ENCODE results near the gene HADHB.

HADHB gene

DNA sequence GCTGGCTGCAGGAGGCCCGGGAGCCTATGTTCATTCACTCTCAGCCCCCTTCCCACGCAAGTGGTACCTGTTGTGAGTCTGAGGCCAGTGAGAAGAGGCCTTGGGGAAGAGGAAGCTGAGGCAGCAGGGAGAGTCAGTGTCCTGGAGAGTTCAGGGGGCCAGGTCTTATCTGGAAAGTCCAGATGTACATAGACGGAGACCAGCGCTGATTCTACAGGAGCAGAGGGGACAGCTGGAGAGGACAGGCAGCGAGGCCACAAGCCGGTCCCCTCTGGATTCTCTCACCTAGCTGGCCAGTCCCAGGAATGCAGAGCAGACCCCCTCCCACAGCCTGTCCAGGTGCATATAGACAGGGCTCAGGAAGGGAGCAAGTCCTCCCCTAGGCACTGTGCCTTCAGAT lies 72.1 kb downstream of the HADHB start:
- no peak for TF ChIP-seq SIN3A (IDR thresholded peaks at IDR 0.05; ENCODE audit: borderline replicate concordance, insufficient read depth, low read length)
- TF ChIP-seq REST (IDR thresholded peaks at IDR 0.05; ENCODE audit: insufficient read depth in 1 of 2, low read depth in 2 of 2, low read length in 2 of 2): no peak
- no peak for TF ChIP-seq FOXP2 (optimal IDR thresholded peaks at IDR 0.05; ENCODE audit: borderline replicate concordance, extremely low read depth, extremely low read length, insufficient read depth)
- TF ChIP-seq TAF1 (IDR thresholded peaks at IDR 0.05; ENCODE audit: borderline replicate concordance, insufficient read depth, low read length): no peak
- TF ChIP-seq POLR2AphosphoS5 (IDR thresholded peaks at IDR 0.05; ENCODE audit: low read depth, low read length): no peak

DNA sequence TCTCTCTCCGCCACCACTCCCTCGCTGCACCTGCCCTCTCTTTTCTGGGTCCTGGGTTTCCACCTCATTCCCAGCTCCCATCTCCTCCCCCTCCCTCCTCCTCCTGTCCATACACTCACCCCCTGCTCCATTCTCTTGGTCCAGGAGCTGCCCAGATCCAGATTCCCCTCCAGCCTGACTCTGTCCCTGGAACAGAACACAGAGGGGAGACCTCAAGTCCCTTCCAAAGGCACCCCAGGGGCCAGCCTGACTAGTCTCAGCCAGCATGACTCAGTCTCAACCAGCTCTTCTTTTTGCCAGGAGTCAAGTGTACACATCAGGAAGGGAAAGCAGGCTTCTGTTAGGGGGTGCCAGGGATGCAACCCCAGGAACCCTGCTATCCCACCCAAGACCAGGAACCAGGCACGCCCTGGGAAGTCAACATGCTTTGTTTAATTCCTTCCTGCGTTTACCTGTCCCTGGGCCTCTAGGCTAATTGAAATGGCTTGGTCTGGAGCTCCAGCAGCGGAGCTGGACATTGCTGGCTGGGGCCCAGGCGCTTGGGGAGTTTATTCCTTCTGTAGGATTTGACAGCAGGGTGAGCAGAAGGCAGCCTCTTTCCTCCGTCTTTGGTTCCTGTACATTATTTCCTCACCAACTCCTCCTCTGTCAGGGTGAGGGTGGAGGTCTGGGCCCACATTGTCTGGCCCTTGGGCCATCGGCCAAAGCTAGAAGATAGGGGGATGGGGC lies 72.8 kb downstream of the HADHB start:
- TF ChIP-seq REST (IDR thresholded peaks at IDR 0.05; ENCODE audit: insufficient read depth in 1 of 2, low read depth in 2 of 2, low read length in 2 of 2): no peak
- TF ChIP-seq POLR2AphosphoS5 (IDR thresholded peaks at IDR 0.05; ENCODE audit: low read depth, low read length): no peak
- TF ChIP-seq SIN3A (IDR thresholded peaks at IDR 0.05; ENCODE audit: borderline replicate concordance, insufficient read depth, low read length): no peak
- no peak for TF ChIP-seq TAF1 (IDR thresholded peaks at IDR 0.05; ENCODE audit: borderline replicate concordance, insufficient read depth, low read length)
- no peak for TF ChIP-seq FOXP2 (optimal IDR thresholded peaks at IDR 0.05; ENCODE audit: borderline replicate concordance, extremely low read depth, extremely low read length, insufficient read depth)

DNA sequence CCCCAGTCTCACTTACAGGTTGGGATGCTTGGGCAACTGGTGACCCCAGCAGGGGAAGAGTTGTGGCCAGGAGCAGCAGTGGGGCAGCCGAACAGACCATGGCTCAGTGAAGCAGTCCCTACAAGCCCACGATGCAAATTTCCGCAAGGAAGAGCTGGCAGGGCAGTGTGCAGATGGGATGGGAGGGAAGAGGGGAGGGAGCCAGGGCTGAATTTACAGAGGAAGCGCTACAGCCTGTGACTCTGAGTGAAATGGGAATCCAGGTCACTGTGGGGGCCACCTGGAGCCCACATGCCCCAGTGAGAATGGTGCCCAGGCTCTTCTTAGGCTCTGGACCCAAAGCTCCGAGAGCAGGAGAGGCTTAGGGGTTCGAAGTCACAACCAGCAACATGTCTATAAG lies 74.2 kb downstream of the HADHB start:
- TF ChIP-seq FOXP2 (optimal IDR thresholded peaks at IDR 0.05; ENCODE audit: borderline replicate concordance, extremely low read depth, extremely low read length, insufficient read depth) (no peak), POLR2AphosphoS5 (IDR thresholded peaks at IDR 0.05; ENCODE audit: low read depth, low read length) (no peak), SIN3A (IDR thresholded peaks at IDR 0.05; ENCODE audit: borderline replicate concordance, insufficient read depth, low read length) (no peak), TAF1 (IDR thresholded peaks at IDR 0.05; ENCODE audit: borderline replicate concordance, insufficient read depth, low read length) (no peak), REST (IDR thresholded peaks at IDR 0.05; ENCODE audit: insufficient read depth in 1 of 2, low read depth in 2 of 2, low read length in 2 of 2) (no peak)

DNA sequence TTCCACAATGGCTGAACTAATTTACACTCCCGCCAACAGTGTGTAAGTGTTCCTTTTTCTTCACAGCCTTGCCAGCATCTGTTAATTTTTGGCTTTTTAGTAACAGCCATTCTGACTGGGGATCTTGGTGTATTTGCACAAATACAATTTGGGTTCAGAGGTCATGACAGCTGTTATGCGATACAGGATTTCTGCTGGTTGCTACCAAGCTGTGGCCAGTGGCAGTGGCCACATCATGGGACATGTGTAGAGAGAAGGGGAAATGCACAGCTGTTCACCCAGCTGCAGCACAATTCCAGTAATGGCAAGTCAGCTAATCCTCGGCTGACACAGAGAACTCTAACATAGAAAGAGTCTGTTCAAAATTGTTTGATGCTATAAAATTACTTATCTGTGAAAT lies 80.2 kb downstream of the HADHB start:
- TF ChIP-seq SIN3A (IDR thresholded peaks at IDR 0.05; ENCODE audit: borderline replicate concordance, insufficient read depth, low read length): no peak
- TF ChIP-seq TAF1 (IDR thresholded peaks at IDR 0.05; ENCODE audit: borderline replicate concordance, insufficient read depth, low read length): no peak
- TF ChIP-seq REST (IDR thresholded peaks at IDR 0.05; ENCODE audit: insufficient read depth in 1 of 2, low read depth in 2 of 2, low read length in 2 of 2): no peak
- no peak for TF ChIP-seq POLR2AphosphoS5 (IDR thresholded peaks at IDR 0.05; ENCODE audit: low read depth, low read length)
- TF ChIP-seq FOXP2 (optimal IDR thresholded peaks at IDR 0.05; ENCODE audit: borderline replicate concordance, extremely low read depth, extremely low read length, insufficient read depth): no peak
